Left lung (tissue), 10 donors: Measurements from ENCODE around the gene NCBP3. TPM values are rescaled to one million over a fixed set of nuclear protein-coding genes. Genes with fewer than 3 reads are reported as not detected.
"Not testable (repeated sequence)": the region's sequence is repeated elsewhere in the genome, so short reads cannot be mapped to it uniquely, and the experiment has no call there.

Source experiments
- ATAC-seq: fragments of 200-7000 bp; cut with Tn5 transposase; one replicate; pipeline ENCODE4 v1.9.1; 2020; ENCODE audit warnings: moderate library complexity
- DNase-seq, 4 donors: peaks; one replicate each; pipeline ENCODE4 v3.0.0-alpha.2; 2013 to 2020
- H3K27ac ChIP-seq, 2 donors: fragments of 200-600 bp; sonication (generic) in 1 of 2; one replicate each; pipeline versions ENCODE4 v1.5.0 to v1.8.0; 2020 to 2021
- H3K27me3 ChIP-seq, 2 donors: fragments of 200-600 bp; sonication (generic) in 1 of 2; one replicate each; pipeline versions ENCODE4 v1.5.0 to v1.8.0; 2020 to 2021
- H3K36me3 ChIP-seq, 2 donors: fragments of 200-600 bp; sonication (generic) in 1 of 2; one replicate each; pipeline versions ENCODE4 v1.5.0 to v1.8.0; 2020 to 2021
- H3K4me1 ChIP-seq, 2 donors: fragments of 200-600 bp; one replicate each; pipeline ENCODE4 v1.8.0; 2021
- H3K4me3 ChIP-seq, 2 donors: fragments of 200-600 bp; sonication (generic) in 1 of 2; one replicate each; pipeline versions ENCODE4 v1.5.0 to v1.8.0; 2020 to 2021; ENCODE audit warnings: mild to moderate bottlenecking in 1 of 2
- H3K9me3 ChIP-seq, 2 donors: fragments of 200-600 bp; sonication (generic) in 1 of 2; one replicate each; pipeline versions ENCODE4 v1.5.0 to v1.8.0; 2020 to 2021
- intact Hi-C, 2 donors: fragments of 100-400 bp; cut with DNase I; formaldehyde crosslinking; loops; one replicate each; pipeline versions ENCODE4 v1.11.2 to v1.14.2; 2022
- polyA plus RNA-seq, 6 donors: library from polyadenylated mRNA; unstranded; fragments of 120-200 nt; gene quantifications; one replicate each; pipeline ENCODE4 v1.2.1, GENCODE V29; 2013; ENCODE audit not compliant: insufficient read length in 6 of 6
- total RNA-seq, 2 donors: library from RNA; stranded (reverse); fragmentation: NEBNext Ultra II Directional; extraction: Animal tissue kit (Norgen Biotek cat#: 25700); gene quantifications; one replicate each; pipeline ENCODE4 v1.2.1, GENCODE V29; 2021
- TF ChIP-seq, protein P1 (sequence below), 2 donors: fragments of 200-600 bp; sonication (generic) in 1 of 2; IDR thresholded peaks; one replicate each; pipeline versions ENCODE4 v1.5.0 to v1.8.0; 2021; ENCODE audit warnings: antibody characterized with exemption in 2 of 2
- donor health status: DM: no; HTN: yes; CAD: no.
- donor health status: DM: no; HTN: no; CAD: no.

The NCBP3 gene
- total and polyA plus RNA-seq, 8 donors: 30.6 to 112 (median 104) TPM

- DNase-seq (no peak), ATAC-seq (no peak)
- peaks cover 0 to 34% of the 10 kb centered on the region in 2 donors for H3K4me1 ChIP-seq
- H3K4me3 ChIP-seq: no peak overlapping the region
- H3K9me3 ChIP-seq: no peaks in the 10 kb centered on the region
- no peak overlapping the region for H3K27ac ChIP-seq
- intact Hi-C loops: no loop called here
- TF ChIP-seq, protein P1, sequence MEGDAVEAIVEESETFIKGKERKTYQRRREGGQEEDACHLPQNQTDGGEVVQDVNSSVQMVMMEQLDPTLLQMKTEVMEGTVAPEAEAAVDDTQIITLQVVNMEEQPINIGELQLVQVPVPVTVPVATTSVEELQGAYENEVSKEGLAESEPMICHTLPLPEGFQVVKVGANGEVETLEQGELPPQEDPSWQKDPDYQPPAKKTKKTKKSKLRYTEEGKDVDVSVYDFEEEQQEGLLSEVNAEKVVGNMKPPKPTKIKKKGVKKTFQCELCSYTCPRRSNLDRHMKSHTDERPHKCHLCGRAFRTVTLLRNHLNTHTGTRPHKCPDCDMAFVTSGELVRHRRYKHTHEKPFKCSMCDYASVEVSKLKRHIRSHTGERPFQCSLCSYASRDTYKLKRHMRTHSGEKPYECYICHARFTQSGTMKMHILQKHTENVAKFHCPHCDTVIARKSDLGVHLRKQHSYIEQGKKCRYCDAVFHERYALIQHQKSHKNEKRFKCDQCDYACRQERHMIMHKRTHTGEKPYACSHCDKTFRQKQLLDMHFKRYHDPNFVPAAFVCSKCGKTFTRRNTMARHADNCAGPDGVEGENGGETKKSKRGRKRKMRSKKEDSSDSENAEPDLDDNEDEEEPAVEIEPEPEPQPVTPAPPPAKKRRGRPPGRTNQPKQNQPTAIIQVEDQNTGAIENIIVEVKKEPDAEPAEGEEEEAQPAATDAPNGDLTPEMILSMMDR (IDR thresholded peaks at IDR 0.05): no peak
- no peaks in the 10 kb centered on the region for H3K27me3 ChIP-seq
- H3K36me3 ChIP-seq: no peaks in the 10 kb centered on the region
Observed at GRCh38 chr17:3794557-3795389, 51.3 kb downstream of the NCBP3 start.

GRCh38 chr17:3794152-3794551 is 51.9 kb downstream of the NCBP3 start:
- H3K27ac ChIP-seq, H3K4me3 ChIP-seq, H3K27me3 ChIP-seq, intact Hi-C loops, DNase-seq, ATAC-seq, H3K36me3 ChIP-seq, H3K9me3 ChIP-seq: not testable (repeated sequence)
- H3K4me1 ChIP-seq: peaks cover 0 to 27% of the 10 kb centered on the region in 2 donors

GRCh38 chr17:3793258-3793657 is 52.8 kb downstream of the NCBP3 start:
- H3K4me1 ChIP-seq: peaks cover 0 to 18% of the 10 kb centered on the region in 2 donors
- H3K27ac ChIP-seq, H3K4me3 ChIP-seq, intact Hi-C loops, H3K36me3 ChIP-seq, DNase-seq, H3K27me3 ChIP-seq, H3K9me3 ChIP-seq, ATAC-seq: not testable (repeated sequence)

GRCh38 chr17:3792481-3792880 is 53.6 kb downstream of the NCBP3 start:
- Histone ChIP-seq H3K4me1 (peaks cover 0 to 15% of the 10 kb centered on the region in 2 donors), H3K27ac (no peak overlapping the region), H3K9me3 (no peaks in the 10 kb centered on the region), H3K4me3 (no peak overlapping the region), H3K27me3 (no peaks in the 10 kb centered on the region), H3K36me3 (no peaks in the 10 kb centered on the region)
- TF ChIP-seq, protein P1 (IDR thresholded peaks at IDR 0.05): no peak
- ATAC-seq (no peak), DNase-seq (peak in 1 of 4 donors; percentile 53)
- intact Hi-C loops: no loop called here

GRCh38 chr17:3788200-3788599 is 57.8 kb downstream of the NCBP3 start:
- TF ChIP-seq, protein P1 (IDR thresholded peaks at IDR 0.05): no peak

GRCh38 chr17:3785323-3785722 is 60.7 kb downstream of the NCBP3 start:
- DNase-seq, H3K9me3 ChIP-seq, H3K4me3 ChIP-seq: not testable (repeated sequence)

More at GRCh38 chr17:3788200-3788599, 57.8 kb downstream of the NCBP3 start:
- Histone ChIP-seq H3K36me3 (no peaks in the 10 kb centered on the region), H3K4me3 (no peak overlapping the region), H3K27me3 (no peaks in the 10 kb centered on the region), H3K9me3 (no peaks in the 10 kb centered on the region), H3K27ac (no peak overlapping the region), H3K4me1 (peaks cover 0 to 15% of the 10 kb centered on the region in 2 donors)
- DNase-seq: no peak
- intact Hi-C loops: no loop called here
- peak; percentile 66 for ATAC-seq

More at GRCh38 chr17:3785323-3785722, 60.7 kb downstream of the NCBP3 start:
- H3K4me1 ChIP-seq, intact Hi-C loops, H3K27me3 ChIP-seq, H3K36me3 ChIP-seq, H3K27ac ChIP-seq, ATAC-seq: not testable (repeated sequence)
